ENCODE measurements around the gene SRPX2. TPM values are rescaled to one million over a fixed set of nuclear protein-coding genes. Genes with fewer than 3 reads are reported as not detected.
"Not testable (repeated sequence)": the region's sequence is repeated elsewhere in the genome, so short reads cannot be mapped to it uniquely, and the experiment has no call there.

Gene SRPX2
- total RNA-seq, 6 experiments from 2014 or later, result 3.1 to 13.7 (median 3.7) TPM

GRCh38 chrX:100721328-100721727 is 77.3 kb downstream of the SRPX2 start:
- no peak for ATAC-seq
- Histone ChIP-seq H3K36me3 (no peaks in the 10 kb centered on the region), H3K4me1 (no peaks in the 10 kb centered on the region), H3K27ac (no peak overlapping the region), H3K4me3 (no peak overlapping the region), H3K27me3 (no peaks in the 10 kb centered on the region), H3K9me3 (no peaks in the 10 kb centered on the region)
- no peak for TF ChIP-seq CTCF (IDR thresholded peaks at IDR 0.05)
- TF ChIP-seq POLR2A (IDR thresholded peaks at IDR 0.05), result no peak
- intact Hi-C loops (cut with DNase I), result no loop called here
- DNase-seq, result no peak

GRCh38 chrX:100724006-100724405 is 80.0 kb downstream of the SRPX2 start:
- H3K4me1 ChIP-seq; H3K27me3 ChIP-seq; H3K9me3 ChIP-seq; H3K27ac ChIP-seq; ATAC-seq; intact Hi-C loops (cut with DNase I); DNase-seq; H3K4me3 ChIP-seq; H3K36me3 ChIP-seq: not testable (repeated sequence)
- no CpG with 5 or more reads among the region's 30 CpGs for WGBS (ENCODE audit: insufficient coverage, low coverage, low lambda C conversion rate, missing lambda C conversion rate)

Other genes starting within 250 kb of the SRPX2 start
- under 1 TPM; under 0.01 to 0.10 (median 0.06) TPM for gene PCDH19, start 233.9 kb upstream of the SRPX2 start, total RNA-seq
- not detected for gene TNMD, start 59.3 kb upstream of the SRPX2 start, total RNA-seq
- gene TSPAN6, start 7.4 kb upstream of the SRPX2 start, total RNA-seq, result 10 to 100 TPM; 35.6 to 50.2 (median 41.0) TPM
- 10 to 100 TPM in 4 of 6 experiments, 1 to 10 TPM in 2; 7.0 to 24.0 (median 15.2) TPM for gene SYTL4, start 87.9 kb downstream of the SRPX2 start, total RNA-seq
- 10 to 100 TPM in 1 of 6 experiments, 1 to 10 TPM in 5; 5.1 to 10.3 (median 5.5) TPM for gene CSTF2, start 176.2 kb downstream of the SRPX2 start, total RNA-seq
- gene NOX1, start 230.2 kb downstream of the SRPX2 start, total RNA-seq, result not detected

Data from right lobe of liver (tissue), 6 donors.